GM04503 (cell line): ENCODE measurements around the gene KRT80.

Experiments used
- DNase-seq: peaks from one replicate; pipeline ENCODE4 v3.0.0-alpha.2; 2012; ENCODE audit warnings: low read depth

Gene KRT80

DNA sequence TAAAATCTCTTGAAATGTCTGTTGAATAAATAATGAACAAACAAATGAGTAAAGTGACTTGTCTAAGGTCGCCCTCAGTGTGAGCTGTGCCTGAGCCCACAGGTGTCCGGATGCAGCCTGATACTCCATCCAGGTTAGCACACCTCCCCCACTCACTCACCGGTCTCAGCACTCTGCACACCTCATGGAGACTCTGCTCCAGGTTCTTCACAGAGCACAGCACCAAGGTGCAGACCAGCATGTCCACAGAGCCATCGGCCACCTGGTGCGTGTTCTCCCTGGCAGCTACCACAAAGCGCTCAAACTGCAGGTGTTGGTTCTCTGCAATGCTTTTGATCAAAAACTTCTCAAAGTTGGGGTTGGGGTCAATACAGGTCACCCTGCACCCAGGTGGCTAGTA, 37.1 kb upstream of the KRT80 start:
- no peak for DNase-seq

DNA sequence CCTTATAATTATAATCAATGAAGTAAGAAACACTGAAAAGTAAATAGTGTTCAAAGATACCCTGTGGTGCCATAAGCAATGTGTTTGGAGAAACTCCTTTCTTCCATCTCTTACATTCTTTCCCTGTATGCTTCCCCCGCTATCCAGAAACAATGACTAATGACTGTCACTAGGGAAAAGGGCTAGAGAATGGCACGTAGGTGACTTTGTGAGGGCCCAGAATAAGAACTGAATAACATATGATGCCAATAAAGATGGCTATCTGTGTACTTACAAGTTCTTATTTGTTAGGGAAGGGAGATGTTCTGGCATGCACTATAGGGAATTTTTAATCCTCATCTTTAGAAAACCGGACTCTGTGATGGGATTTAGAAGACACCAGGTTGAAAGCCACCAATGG, 36.6 kb upstream of the KRT80 start:
- DNase-seq, result no peak

DNA sequence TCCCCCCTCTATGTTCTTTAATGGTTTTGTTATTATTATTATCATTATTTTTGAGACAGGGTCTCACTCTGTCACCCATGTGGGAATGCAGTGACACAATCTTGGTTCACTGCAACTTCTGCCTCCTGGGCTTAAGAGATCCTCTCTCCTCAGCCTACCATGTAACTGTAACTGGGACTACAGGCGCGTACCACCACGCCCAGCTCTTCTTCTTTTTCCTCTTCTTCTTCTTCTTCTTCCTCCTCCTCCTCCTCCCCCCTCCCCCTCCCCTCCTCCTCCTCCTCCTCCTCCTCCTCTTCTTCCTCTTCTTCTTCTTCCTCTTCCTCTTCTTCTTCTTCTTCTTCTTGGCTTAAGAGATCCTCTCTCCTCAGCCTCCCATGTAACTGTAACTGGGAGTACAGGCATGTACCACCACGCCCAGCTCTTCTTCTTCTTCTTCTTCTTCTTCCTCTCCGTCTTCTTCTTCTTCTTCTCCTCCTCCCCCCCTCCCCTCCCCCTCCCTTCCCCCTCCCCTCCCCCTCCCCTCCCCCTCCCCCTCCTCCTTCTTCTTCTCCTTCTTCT, 35.9 kb upstream of the KRT80 start:
- DNase-seq, result no peak

DNA sequence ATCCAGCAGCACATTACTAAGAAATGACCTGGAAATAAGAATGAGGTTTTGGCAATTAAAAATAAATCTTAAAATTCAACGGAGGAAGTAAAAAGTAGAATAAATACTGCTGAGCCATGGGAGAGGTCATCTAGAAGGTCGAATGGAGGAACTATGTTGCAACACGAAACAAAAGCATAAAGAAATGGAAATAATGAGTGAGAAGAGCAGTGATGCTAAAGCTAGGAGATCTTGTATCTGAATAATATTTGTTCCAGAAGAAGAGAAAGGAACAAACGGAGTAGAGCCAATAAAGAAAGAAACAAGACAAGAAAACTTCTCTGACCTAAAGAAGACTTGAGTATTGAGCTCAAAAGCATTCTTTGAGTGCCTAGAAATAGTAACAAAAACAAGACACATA, 34.6 kb upstream of the KRT80 start:
- DNase-seq, result no peak

DNA sequence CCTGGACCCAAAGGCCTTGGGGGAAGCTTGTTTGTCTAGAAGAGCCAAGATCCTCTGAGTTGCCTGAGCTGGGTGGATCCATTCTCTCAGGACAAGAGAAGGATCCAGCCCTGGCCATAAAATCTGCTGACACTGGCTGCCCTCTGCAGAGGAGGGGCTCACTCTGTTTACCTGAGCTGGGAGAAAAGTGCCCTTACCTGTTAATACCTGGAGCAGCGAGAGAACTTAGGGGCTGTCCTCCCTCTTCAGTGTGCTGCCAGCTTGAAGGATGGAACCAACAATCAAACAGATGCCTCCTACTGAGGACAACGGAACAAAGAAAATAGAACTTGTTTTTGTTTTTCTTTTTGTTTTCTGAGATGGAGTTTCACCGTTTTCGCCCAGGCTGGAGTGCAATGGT, 33.9 kb upstream of the KRT80 start:
- no peak for DNase-seq

DNA sequence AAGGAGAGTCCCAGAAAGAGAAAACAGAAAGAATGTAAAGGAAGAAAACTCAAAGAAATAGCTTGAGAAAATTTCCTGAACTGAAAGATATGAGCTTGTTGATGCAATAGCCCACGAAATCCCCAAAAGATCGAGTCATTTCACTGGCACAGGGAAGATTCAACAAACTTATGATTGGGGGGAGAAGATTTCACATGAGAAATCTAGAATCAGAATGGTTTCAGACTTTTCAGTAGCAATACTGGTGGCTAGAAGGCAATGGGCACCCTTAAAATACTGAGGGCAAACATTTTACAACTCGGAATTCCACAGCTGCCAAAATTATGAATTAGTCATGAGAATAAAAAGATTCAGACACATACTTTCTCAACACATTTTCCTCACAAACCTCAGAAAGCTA, 32.3 kb upstream of the KRT80 start:
- no peak for DNase-seq

DNA sequence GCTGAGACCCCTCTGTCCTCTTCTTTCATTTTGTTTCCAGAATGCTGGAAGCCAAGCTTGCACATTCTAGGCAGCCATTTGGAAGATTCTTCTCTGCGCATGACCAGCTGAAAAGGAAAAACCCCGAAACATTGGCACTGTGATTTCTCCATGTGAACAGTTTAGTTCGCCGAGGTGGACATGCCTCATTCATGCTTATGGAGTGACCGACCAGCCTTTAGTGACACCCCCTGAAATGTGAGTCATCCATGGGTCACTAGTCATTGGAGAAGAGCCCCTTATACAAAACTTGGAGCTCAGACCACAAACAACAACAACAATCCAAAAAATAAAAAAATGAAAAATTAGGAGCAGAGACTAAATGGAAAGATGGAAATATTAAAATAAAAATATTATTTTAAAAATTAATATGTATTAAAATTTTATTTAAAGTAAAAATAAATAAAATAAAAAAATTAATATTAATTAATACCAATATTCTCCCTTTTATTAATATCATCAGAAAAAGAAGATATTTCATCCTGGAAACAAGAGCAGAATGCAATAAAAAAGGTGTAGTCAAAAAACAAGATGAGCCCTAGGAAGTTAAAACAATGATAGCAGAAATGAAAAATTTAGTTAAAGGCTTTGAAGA, 31.7 kb upstream of the KRT80 start:
- DNase-seq, result no peak

DNA sequence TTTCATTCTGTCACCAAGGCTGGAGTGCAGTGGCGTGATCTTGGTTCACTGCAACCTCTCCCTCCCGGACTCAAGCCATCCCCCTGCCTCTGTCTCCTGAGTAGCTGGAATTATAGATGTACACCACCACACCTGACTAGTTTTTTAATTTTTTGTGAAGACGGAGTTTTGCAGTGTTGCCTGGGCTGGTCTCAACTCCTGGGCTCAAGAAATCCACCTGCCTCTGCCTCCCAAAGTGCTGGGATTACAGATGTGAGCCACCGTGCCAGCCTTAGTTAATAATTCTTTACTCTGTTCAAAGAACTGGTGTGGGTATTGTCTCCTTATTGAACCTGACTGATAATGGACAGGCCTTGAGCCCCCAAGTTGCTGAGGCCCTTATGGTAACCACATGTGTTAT, 30.9 kb upstream of the KRT80 start:
- no peak for DNase-seq

DNA sequence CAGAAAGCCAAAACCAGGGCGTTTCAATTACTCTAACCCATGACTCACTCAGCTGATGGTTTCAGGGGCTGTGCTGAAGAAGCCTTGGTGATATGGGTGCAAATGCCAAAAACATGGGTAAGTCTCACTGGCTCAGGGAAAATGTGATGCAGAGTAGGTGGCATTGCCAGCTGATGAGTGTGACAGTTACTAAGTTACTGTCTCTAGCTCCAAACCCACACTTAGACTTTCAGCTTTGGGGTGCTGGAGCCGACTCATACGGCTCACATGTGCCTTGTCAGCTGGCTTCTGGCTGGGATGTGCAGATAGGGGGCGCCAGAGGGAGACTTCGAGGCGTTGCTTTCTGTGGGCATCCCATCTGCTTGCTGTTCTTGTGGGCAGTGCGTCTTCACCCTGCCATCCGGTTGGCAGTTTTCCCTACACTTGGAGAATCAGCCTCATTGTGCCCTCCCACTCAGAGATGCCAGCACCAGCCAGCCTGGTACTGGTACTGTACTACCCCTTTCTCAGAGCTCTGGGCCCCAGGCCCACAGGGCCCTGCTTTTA, 30.2 kb upstream of the KRT80 start:
- DNase-seq, result no peak

DNA sequence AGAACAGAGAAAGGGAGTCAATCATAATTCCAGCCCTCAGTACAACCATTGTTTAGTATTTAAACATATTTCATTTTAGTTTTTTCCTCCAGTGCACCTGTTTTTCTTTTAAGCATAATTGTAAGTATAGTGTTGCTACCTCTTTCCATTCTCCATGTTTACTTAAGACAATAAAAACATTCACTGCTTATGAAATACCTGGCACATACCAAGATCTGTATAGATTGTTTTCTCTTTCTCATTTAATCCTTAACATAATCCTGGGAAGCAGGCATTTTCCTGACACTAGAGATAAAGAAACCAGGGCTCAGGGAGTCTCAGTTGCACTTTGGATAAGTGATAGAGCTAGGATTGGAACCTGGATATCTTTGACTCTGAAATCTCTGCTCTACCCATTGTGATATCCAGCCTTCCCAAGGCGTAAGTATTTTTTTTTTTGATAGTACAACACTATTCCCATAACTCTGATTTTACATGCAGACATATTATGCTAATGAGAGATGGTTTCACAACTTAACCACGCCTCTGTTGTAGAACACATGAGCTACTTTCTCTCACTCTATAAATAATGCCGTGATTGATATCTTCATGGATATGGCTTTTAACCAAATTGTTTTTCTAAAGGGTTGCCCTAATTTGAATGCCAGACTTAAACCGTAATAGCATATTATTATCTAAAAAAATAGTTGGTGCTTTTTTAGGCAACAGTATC, 29.4 kb upstream of the KRT80 start:
- no peak for DNase-seq

DNA sequence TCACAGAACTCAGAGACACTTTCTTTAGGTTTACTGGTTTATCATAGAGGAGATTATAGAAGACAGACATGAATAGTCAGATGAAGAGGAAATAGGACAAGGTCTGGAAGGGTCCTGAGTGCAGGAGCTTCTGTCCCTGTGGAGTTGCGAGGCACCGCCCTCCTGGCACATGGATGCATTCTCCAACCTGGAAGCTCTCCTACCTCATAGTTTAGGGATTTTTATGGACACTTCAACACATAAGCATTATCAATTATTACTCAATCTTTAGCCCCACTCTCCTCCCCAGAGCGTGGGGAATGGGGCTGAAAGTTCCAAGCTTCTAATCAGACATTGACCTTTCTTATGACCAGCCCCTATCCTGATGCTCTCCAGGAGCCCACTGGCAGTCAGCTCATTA, 28.7 kb upstream of the KRT80 start:
- DNase-seq, result no peak

DNA sequence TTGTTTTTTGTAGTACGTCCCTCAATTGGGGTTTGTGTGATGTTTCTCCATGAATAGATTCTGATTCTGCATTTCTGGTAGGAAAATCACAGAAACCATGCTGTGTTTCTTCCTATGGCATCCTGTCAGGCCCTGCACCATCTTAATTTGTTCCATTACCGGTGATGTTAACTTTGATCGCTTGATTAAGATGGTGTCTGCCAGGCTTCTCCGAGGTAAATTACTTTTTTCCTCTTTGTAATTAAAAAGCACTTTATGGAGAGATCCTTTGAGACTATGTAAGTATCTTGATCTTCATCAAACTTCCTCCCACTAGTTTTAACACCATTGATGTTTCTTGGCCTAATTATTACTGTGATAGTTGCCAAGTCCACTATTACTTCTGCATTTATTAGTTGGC, 26.2 kb upstream of the KRT80 start:
- no peak for DNase-seq

DNA sequence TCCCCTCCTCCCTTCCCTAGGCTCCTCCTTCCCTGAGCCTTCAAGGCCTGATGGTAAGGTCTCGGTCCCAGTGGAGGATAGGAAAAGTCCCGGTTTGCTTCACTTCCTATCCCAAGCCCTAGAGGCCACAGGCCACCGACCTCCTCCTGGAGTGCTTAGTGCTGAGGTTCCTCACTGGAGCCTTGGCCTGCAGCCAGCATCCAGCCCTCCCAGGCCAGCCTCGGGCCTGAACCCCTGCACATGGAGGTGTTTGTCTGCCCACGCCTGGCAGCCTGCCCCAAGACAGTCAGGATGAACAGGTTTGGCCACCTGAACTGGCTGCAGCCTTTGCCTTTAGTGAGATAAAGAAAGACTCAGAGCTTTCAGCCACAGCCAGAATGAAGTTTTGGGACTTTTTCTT, 25.4 kb upstream of the KRT80 start:
- no peak for DNase-seq

DNA sequence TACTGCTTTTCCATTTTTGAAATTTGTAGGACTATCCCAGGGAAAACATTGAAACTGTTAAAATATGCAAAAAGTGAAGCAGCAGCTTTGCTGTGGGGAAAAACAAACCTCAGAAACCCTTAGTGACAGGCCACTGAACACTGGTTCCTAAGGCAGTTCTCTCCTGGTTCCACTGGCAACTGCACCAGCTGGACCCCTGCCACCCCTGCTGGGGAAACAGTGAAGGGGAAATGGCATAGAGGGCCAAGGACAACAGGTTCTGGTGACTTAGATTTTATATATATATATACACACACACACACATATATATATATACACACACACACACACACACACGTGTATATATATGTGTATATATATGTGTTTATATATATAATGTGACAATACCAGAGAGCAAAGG, 25.0 kb upstream of the KRT80 start:
- DNase-seq, result no peak

DNA sequence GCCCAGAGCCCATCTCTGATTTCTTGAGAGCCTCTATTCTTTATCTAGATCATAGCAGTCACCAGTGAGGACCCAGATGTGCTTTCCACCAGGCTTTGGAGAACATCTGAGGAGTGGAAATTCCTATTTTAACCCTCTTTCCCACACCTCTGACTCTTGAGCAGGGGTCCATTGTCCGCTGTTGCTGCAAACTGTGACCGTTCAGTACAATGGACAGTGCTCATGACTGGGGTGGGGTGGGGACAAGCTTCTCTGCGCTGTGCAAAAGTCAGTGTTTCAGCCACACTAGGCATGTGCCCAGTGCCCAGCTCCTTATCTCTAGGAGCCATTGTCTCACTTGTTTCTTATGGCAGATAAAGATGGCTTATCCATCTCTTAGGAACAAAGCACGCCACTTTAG, 24.3 kb upstream of the KRT80 start:
- no peak for DNase-seq

DNA sequence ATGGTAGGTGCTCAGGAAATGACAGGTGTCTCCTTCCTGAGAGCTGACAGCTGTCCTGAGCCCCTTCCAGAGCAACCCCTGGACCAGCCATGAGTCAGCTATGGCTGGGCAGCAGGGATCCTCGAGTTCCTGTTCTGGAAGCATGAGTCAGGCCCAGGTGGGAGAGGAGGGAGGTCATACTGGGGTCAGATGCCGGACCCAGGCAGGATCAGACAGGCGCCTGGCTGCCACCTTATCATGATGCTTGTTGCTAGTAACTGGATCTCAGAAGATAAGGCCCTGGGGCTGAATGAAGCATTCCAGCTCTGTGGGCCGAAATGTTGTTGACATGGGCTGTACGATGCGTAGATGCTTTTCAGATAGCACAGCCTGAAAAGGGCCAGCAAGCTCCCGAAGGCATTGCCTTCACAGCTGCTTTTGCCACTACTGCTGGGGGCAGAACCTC, 23.8 kb upstream of the KRT80 start:
- no peak for DNase-seq

DNA sequence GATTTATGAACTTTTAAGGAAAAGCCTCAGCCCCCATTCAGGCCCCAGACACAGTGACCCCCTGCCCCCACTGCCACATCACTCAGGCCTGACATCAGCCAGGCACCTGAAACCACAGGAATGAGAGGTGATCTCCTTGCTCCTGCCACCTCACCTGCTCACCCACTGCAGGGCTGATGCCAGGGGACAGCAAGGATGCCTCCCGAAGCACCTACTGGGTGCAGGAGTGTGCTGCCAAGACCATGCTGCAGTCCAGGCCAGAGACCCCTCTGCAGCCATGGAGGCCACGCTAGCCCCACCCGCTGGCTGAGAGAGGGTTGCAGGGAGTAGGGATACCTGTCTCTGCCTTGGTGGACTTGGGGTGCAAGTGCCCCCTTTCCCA, 22.6 kb upstream of the KRT80 start:
- DNase-seq, result no peak

DNA sequence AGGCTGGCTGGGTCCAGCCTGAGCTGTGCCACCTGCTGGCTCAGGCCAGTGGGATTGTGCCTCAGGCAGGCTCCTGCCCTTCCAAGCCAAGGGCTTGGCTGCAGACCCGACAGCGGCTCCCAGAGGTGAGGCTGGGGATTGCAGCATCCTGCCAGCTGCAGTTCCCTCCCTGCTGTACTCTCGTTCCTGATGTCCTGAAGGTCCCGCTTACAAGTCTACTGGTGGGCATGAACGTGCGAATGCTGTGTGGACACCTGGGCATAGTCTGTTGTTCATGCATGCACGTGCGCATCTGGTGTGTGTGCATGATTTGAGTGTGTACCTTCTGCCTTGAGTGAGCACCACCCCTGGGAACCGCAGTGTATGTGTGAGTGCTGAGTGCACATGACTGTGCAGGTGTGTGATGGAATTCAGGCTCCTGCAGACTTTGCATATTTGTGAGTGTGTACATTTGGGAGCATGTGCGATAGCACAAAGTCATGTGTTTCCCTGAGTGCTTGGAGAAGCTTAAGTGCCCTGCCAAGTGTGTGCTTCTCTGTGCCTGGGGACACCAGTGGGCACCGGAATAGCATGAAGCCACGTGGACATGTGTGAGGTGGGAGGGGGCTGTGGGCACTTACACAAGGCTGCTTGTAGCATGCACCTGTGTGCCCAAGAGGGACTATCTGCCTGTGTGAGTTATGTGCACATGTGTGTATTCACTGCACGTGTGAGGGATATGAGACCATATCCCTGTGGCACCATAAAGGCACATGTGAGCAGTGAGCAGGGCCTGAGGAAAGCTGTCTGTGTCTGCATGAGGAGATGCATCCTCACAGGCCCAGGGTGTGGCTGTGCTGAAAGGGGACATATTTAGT, 22.0 kb upstream of the KRT80 start:
- DNase-seq, result no peak

DNA sequence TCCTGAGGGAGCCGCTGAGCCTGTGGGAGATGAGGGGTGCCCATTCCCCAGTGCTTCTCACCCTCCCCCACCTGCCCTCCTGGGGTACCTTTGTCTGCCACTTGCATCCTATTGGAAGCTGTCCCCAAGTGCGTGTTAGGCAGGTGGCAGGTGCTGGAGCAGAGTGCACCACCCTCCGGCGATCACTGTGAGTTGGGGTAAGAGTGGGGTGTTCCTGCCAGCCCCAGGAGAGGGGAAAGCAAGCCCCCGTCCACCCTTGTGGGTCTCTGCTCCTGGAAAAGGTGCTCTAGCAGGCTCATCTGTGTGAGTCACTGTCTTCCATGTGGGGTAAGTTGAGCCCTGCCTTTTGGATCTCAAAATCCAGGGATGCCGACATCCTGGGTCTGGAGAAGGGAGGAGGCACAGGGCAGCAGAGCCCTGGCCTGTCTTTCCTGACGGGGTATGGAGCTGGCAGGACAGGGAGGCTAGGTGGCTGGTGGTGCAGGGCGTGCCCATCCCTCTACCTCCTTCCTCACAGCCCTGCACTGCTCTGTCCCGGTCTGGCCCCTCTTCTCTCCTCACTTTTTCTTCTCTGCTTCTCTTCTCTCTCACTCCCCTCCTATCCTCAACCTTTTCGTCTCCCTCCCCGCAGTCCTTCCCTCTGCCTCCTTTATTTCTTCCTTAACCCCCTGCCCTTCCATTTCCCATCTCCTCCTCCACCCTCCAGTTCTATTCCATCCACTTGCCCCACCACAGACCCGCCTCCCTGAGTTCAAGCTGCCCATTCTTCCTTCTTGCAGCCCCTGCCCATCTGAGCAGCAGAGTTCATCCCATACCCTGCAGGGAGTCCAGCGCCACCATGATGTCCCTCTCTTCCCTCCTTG, 21.1 kb upstream of the KRT80 start:
- no peak for DNase-seq

DNA sequence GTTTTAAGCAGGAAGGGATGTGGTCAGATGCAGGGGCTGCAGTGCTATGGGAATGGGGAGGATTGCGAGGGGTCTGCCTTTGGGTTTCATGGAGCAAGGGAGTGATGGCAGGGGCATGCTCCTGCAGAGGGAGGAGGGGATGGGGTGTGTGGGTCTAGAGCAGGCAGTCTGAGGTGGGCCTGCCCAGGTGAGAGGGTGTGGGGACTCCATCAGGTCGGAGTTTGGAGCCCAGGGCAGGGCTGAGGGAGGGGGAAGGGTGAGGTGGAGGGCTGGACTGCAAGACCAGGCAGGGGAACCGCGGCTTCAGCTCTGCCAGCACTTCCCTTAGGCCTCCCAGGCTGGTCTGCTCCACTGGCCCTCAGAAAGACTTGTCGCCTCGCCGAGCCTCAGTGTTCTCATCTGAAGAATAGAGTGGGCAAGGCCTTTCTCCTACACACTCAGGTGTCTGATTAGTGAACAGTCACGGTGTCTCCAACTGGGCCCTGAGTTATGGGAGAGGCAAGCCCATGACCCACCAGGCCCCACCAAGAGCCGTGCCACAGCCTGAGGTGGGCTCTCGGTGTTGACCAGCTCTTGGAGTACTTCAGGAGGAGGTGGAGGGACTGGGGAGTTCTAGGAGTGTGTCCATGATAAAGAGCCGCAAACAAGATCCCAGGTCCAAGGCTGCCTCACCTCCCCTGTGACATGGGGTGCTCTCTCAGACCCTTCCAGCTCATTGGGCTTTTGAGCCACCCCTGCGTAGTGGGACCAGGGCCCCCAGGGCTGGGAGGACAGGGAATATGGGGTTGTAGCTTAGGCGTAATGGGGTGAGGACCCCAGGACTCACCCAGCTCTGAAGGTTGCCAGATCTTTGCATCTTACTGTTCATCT, 20.1 kb upstream of the KRT80 start:
- no peak for DNase-seq
